OCI-LY1 (cell line): Measurements from ENCODE around the gene OPA1.

ENCODE experiments used
- H2AFZ ChIP-seq: fragments of 200-600 bp; sonication (generic), shearing (Covaris generic); 2 replicates; pipeline ENCODE4 v1.6.0; 2014; ENCODE audit warnings: antibody characterized with exemption, mild to moderate bottlenecking, low read length
- H3F3A ChIP-seq: fragments of 200-600 bp; sonication (generic), shearing (Covaris generic); 2 replicates; pipeline ENCODE4 v1.6.0; 2014; ENCODE audit warnings: mild to moderate bottlenecking, antibody characterized with exemption, low read length, moderate library complexity; ENCODE audit not compliant: insufficient read depth
- H3K27ac ChIP-seq: fragments of 200-600 bp; sonication (generic); 2 replicates; pipeline ENCODE4 v1.5.1; 2014; ENCODE audit warnings: low read length, mixed run types, mild to moderate bottlenecking, low read depth; ENCODE audit not compliant: poor library complexity, severe bottlenecking
- H3K27me3 ChIP-seq: fragments of 200-600 bp; sonication (generic); 2 replicates; pipeline ENCODE4 v1.6.0; 2014; ENCODE audit warnings: antibody characterized with exemption, mild to moderate bottlenecking, low read length, moderate library complexity; ENCODE audit not compliant: insufficient read depth
- H3K36me3 ChIP-seq: fragments of 200-600 bp; sonication (generic); 2 replicates; pipeline ENCODE4 v1.6.1; 2014; ENCODE audit warnings: mild to moderate bottlenecking, antibody characterized with exemption, low read length, moderate library complexity, mixed read lengths; ENCODE audit not compliant: insufficient read depth
- H3K4me1 ChIP-seq: fragments of 200-600 bp; sonication (generic); 2 replicates; pipeline ENCODE4 v1.5.1; 2014; ENCODE audit warnings: mild to moderate bottlenecking, low read length, moderate library complexity; ENCODE audit not compliant: insufficient read depth, severe bottlenecking
- H3K4me2 ChIP-seq: fragments of 200-600 bp; sonication (generic), shearing (Covaris generic); 2 replicates; pipeline ENCODE4 v1.6.1; 2014; ENCODE audit warnings: low read length
- H3K4me3 ChIP-seq: fragments of 200-600 bp; sonication (generic); 2 replicates; pipeline ENCODE4 v1.5.1; 2014; ENCODE audit warnings: low read length, low read depth, mild to moderate bottlenecking, mixed read lengths; ENCODE audit not compliant: poor library complexity, severe bottlenecking
- H3K79me2 ChIP-seq: fragments of 200-600 bp; shearing (Covaris generic); 2 replicates; pipeline ENCODE4 v1.6.1; 2016; ENCODE audit warnings: mixed run types, low read length, mixed read lengths; ENCODE audit not compliant: insufficient read depth
- H3K9ac ChIP-seq: fragments of 200-600 bp; sonication (generic), shearing (Covaris generic); 2 replicates; pipeline ENCODE4 v1.6.1; 2014; ENCODE audit warnings: mild to moderate bottlenecking, low read length, mixed read lengths
- H3K9me2 ChIP-seq: fragments of 200-600 bp; sonication (generic), shearing (Covaris generic); 2 replicates; pipeline ENCODE4 v1.6.1; 2014; ENCODE audit warnings: low read depth, mild to moderate bottlenecking, low read length, mixed read lengths
- H3K9me3 ChIP-seq: fragments of 200-600 bp; shearing (Covaris generic); 2 replicates; pipeline ENCODE4 v1.6.1; 2014; ENCODE audit warnings: low read length, mixed read lengths
- H4K20me1 ChIP-seq: fragments of 200-600 bp; sonication (generic), shearing (Covaris generic); 2 replicates; pipeline ENCODE4 v1.6.0; 2016; ENCODE audit warnings: mild to moderate bottlenecking, low read length; ENCODE audit not compliant: insufficient read depth
- CTCF ChIP-seq: fragments of 200-600 bp; sonication (generic), shearing (Covaris generic); IDR thresholded peaks from 2 replicates; pipeline ENCODE4 v1.5.1; 2017; ENCODE audit warnings: mild to moderate bottlenecking, antibody characterized with exemption, low read length, moderate library complexity, mixed read lengths
- EZH2 ChIP-seq: fragments of 200-600 bp; sonication (generic), shearing (Covaris generic); IDR thresholded peaks from 2 replicates; pipeline ENCODE4 v1.8.0; 2017; ENCODE audit warnings: borderline replicate concordance, mixed run types, mild to moderate bottlenecking, antibody characterized with exemption, low read length, moderate library complexity, mixed read lengths

The OPA1 gene

GRCh38 chr3:193720169-193720568 is 127.2 kb downstream of the OPA1 start:
- H3K79me2 ChIP-seq = no peaks in the 10 kb centered on the region
- H3K27me3 ChIP-seq = peaks cover 4% of the 10 kb centered on the region
- H3K4me3 ChIP-seq = no peak overlapping the region
- no peak for TF ChIP-seq EZH2
- no peak for TF ChIP-seq CTCF
- 0 out of 2 replicates have a peak, but pooled peaks cover 3% of the 10 kb centered on the region for H3K9me3 ChIP-seq
- H3K4me2 ChIP-seq = no peak overlapping the region
- H2AFZ ChIP-seq = no peak overlapping the region
- no peaks in the 10 kb centered on the region; the same call in 1 of the 2 replicates for H3K36me3 ChIP-seq
- H3K9me2 ChIP-seq = no peaks in the 10 kb centered on the region
- H3F3A ChIP-seq = no peaks in the 10 kb centered on the region
- H4K20me1 ChIP-seq = no peaks in the 10 kb centered on the region
- no peak overlapping the region for H3K27ac ChIP-seq
- no peaks in the 10 kb centered on the region for H3K4me1 ChIP-seq
- H3K9ac ChIP-seq = no peak overlapping the region

- Histone ChIP-seq H2AFZ (no peak overlapping the region), H3K4me1 (no peaks in the 10 kb centered on the region), H3K4me2 (no peak overlapping the region), H3K4me3 (no peak overlapping the region), H3K9me3 (no peaks in the 10 kb centered on the region), H3K9ac (no peak overlapping the region), H3K27ac (no peak overlapping the region), H3K36me3 (no peaks in the 10 kb centered on the region; the same call in 1 of the 2 replicates), H3K27me3 (peaks cover 4% of the 10 kb centered on the region), H4K20me1 (no peaks in the 10 kb centered on the region), H3F3A (no peaks in the 10 kb centered on the region), H3K79me2 (no peaks in the 10 kb centered on the region), H3K9me2 (no peaks in the 10 kb centered on the region)
- TF ChIP-seq EZH2 = no peak
- no peak for TF ChIP-seq CTCF
These were observed 129.6 kb downstream of the OPA1 start for GRCh38 chr3:193722566-193722965.

- H3K4me3 ChIP-seq = no peak overlapping the region
- H3K27ac ChIP-seq = no peak overlapping the region
- H3K4me1 ChIP-seq = no peaks in the 10 kb centered on the region
- no peaks in the 10 kb centered on the region for H3K79me2 ChIP-seq
- H3K36me3 ChIP-seq = no peaks in the 10 kb centered on the region
- peaks cover 11% of the 10 kb centered on the region for H3K27me3 ChIP-seq
- H3K9me2 ChIP-seq = no peaks in the 10 kb centered on the region
- H4K20me1 ChIP-seq = no peaks in the 10 kb centered on the region
- TF ChIP-seq EZH2 (no peak), CTCF (no peak)
- H3F3A ChIP-seq = no peaks in the 10 kb centered on the region
- H3K9me3 ChIP-seq = no peaks in the 10 kb centered on the region
- H3K4me2 ChIP-seq = no peak overlapping the region
- H3K9ac ChIP-seq = no peak overlapping the region
- H2AFZ ChIP-seq = no peak overlapping the region
These were observed 134.1 kb downstream of the OPA1 start for GRCh38 chr3:193727089-193727488.
